HepG2 (cell line): ENCODE data around the gene EIF1.

Source experiments
- HDAC2 ChIP-seq: sonication (generic); formaldehyde crosslinking; IDR thresholded peaks from 2 replicates; pipeline ENCODE4 v1.4.0; 2020; ENCODE audit warnings: missing genetic modification reagents
- HNF4G ChIP-seq, 2 experiments: sonication (generic) in 1 of 2; formaldehyde crosslinking in 1 of 2; IDR thresholded peaks; 2 replicates each; pipeline versions ENCODE4 v1.4.0 to v1.6.1; 2011 to 2020; ENCODE audit warnings: borderline replicate concordance in 2 of 2, low read depth in 2 of 2, mild to moderate bottlenecking in 2 of 2, low read length in 1 of 2, missing genetic modification reagents in 1 of 2, moderate library complexity in 1 of 2
- POLR2A ChIP-seq, 2 experiments: IDR thresholded peaks; 2 replicates each; pipeline ENCODE4 v1.6.1; 2011; ENCODE audit warnings: low read depth in 2 of 2, low read length in 2 of 2, mild to moderate bottlenecking in 1 of 2, moderate library complexity in 1 of 2; ENCODE audit not compliant: insufficient read depth in 1 of 2
- ZNF224 ChIP-seq: sonication (generic); formaldehyde crosslinking; IDR thresholded peaks from 2 replicates; pipeline ENCODE4 v1.5.0; 2020; ENCODE audit warnings: mild to moderate bottlenecking, missing genetic modification reagents
- ZSCAN21 ChIP-seq: sonication (generic); formaldehyde crosslinking; IDR thresholded peaks from 2 replicates; pipeline ENCODE4 v1.8.0; 2022; ENCODE audit warnings: mild to moderate bottlenecking, missing genetic modification reagents, moderate library complexity, borderline replicate concordance

- TF ChIP-seq HDAC2 (CRISPR knock-in tag) (no peak), ZNF224 (CRISPR knock-in tag) (peak; percentile 59; the same call in 1 of the 2 replicates), ZSCAN21 (CRISPR knock-in tag) (no peak), POLR2A (IDR thresholded peaks at IDR 0.05; ENCODE audit: insufficient read depth in 1 of 2, low read depth in 2 of 2, low read length in 2 of 2) (no peak), HNF4G (IDR thresholded peaks at IDR 0.05; ENCODE audit: borderline replicate concordance, low read depth, low read length) (no peak), HNF4G (CRISPR knock-in tag; IDR thresholded peaks at IDR 0.05; ENCODE audit: borderline replicate concordance, low read depth) (0 out of 2 replicates have a peak, but pooled peaks have one; percentile 44)
Observed at GRCh38 chr17:41648411-41649195, 40.1 kb upstream of the EIF1 start.
